ENCODE data around the gene HMG20A. TPM values are rescaled to one million over a fixed set of nuclear protein-coding genes. Genes with fewer than 3 reads are reported as not detected.

Gene HMG20A
- total and polyA plus RNA-seq, 2 experiments from 2014 or later: 17.8 to 57.8 TPM

- H3K27ac ChIP-seq (ENCODE audit: low read depth): no peak overlapping the region
- DNase-seq (ENCODE audit: low spot score) (no peak), ATAC-seq (no peak; the same call in 2 of the 3 replicates)
- H3K36me3 Mint-ChIP-seq (ENCODE audit: low read depth): no peaks in the 10 kb centered on the region
- H3K9me3 Mint-ChIP-seq: peaks cover 2% of the 10 kb centered on the region; the same call in 1 of the 3 replicates
- H3K4me1 Mint-ChIP-seq: peaks cover 19% of the 10 kb centered on the region
- no peak overlapping the region for H3K4me3 Mint-ChIP-seq
- no peaks in the 10 kb centered on the region for H3K79me2 ChIP-seq (replicated peaks; ENCODE audit: insufficient read depth)
- H3K9me2 ChIP-seq (ENCODE audit: insufficient read depth): peaks cover 7% of the 10 kb centered on the region; the same call in 1 of the 2 replicates
- H3K4me1 ChIP-seq (ENCODE audit: insufficient read depth): no peaks in the 10 kb centered on the region; the same call in 1 of the 2 replicates
- peaks cover 4% of the 10 kb centered on the region for H3K27me3 Mint-ChIP-seq (ENCODE audit: insufficient read depth, low read depth, poor library complexity)
- no peaks in the 10 kb centered on the region for H3F3A ChIP-seq (replicated peaks; ENCODE audit: low read depth)
- H4K20me1 ChIP-seq (replicated peaks; ENCODE audit: insufficient read depth): no peaks in the 10 kb centered on the region
- H3K4me3 ChIP-seq: no peak overlapping the region
- no peak overlapping the region for H3K4me2 ChIP-seq
- H3K27ac Mint-ChIP-seq: no peak overlapping the region
- H3K27me3 ChIP-seq (ENCODE audit: insufficient read depth): no peaks in the 10 kb centered on the region
- TF ChIP-seq POLR2AphosphoS5 (IDR thresholded peaks at IDR 0.05; ENCODE audit: low read depth): no peak
- no peak for TF ChIP-seq ZNF331 (CRISPR knock-in tag; IDR thresholded peaks at IDR 0.05; ENCODE audit: low read depth)
- no peak for TF ChIP-seq CREB1 (CRISPR knock-in tag; IDR thresholded peaks at IDR 0.05; ENCODE audit: low read depth)
- TF ChIP-seq JUNB (IDR thresholded peaks at IDR 0.05; ENCODE audit: unreplicated experiment): no peak
- TF ChIP-seq, protein P1, sequence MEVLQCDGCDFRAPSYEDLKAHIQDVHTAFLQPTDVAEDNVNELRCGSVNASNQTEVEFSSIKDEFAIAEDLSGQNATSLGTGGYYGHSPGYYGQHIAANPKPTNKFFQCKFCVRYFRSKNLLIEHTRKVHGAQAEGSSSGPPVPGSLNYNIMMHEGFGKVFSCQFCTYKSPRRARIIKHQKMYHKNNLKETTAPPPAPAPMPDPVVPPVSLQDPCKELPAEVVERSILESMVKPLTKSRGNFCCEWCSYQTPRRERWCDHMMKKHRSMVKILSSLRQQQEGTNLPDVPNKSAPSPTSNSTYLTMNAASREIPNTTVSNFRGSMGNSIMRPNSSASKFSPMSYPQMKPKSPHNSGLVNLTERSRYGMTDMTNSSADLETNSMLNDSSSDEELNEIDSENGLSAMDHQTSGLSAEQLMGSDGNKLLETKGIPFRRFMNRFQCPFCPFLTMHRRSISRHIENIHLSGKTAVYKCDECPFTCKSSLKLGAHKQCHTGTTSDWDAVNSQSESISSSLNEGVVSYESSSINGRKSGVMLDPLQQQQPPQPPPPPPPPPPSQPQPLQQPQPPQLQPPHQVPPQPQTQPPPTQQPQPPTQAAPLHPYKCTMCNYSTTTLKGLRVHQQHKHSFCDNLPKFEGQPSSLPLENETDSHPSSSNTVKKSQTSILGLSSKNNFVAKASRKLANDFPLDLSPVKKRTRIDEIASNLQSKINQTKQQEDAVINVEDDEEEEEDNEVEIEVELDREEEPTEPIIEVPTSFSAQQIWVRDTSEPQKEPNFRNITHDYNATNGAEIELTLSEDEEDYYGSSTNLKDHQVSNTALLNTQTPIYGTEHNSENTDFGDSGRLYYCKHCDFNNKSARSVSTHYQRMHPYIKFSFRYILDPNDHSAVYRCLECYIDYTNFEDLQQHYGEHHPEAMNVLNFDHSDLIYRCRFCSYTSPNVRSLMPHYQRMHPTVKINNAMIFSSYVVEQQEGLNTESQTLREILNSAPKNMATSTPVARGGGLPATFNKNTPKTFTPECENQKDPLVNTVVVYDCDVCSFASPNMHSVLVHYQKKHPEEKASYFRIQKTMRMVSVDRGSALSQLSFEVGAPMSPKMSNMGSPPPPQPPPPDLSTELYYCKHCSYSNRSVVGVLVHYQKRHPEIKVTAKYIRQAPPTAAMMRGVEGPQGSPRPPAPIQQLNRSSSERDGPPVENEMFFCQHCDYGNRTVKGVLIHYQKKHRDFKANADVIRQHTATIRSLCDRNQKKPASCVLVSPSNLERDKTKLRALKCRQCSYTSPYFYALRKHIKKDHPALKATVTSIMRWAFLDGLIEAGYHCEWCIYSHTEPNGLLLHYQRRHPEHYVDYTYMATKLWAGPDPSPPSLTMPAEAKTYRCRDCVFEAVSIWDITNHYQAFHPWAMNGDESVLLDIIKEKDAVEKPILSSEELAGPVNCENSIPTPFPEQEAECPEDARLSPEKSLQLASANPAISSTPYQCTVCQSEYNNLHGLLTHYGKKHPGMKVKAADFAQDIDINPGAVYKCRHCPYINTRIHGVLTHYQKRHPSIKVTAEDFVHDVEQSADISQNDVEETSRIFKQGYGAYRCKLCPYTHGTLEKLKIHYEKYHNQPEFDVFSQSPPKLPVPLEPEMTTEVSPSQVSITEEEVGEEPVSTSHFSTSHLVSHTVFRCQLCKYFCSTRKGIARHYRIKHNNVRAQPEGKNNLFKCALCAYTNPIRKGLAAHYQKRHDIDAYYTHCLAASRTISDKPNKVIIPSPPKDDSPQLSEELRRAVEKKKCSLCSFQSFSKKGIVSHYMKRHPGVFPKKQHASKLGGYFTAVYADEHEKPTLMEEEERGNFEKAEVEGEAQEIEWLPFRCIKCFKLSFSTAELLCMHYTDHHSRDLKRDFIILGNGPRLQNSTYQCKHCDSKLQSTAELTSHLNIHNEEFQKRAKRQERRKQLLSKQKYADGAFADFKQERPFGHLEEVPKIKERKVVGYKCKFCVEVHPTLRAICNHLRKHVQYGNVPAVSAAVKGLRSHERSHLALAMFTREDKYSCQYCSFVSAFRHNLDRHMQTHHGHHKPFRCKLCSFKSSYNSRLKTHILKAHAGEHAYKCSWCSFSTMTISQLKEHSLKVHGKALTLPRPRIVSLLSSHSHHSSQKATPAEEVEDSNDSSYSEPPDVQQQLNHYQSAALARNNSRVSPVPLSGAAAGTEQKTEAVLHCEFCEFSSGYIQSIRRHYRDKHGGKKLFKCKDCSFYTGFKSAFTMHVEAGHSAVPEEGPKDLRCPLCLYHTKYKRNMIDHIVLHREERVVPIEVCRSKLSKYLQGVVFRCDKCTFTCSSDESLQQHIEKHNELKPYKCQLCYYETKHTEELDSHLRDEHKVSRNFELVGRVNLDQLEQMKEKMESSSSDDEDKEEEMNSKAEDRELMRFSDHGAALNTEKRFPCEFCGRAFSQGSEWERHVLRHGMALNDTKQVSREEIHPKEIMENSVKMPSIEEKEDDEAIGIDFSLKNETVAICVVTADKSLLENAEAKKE (CRISPR knock-in tag; IDR thresholded peaks at IDR 0.05): no peak
- no peak for TF ChIP-seq REST (IDR thresholded peaks at IDR 0.05; ENCODE audit: unreplicated experiment)
- TF ChIP-seq EZH2 (IDR thresholded peaks at IDR 0.05; ENCODE audit: low read depth, unreplicated experiment): no peak
- no peak for TF ChIP-seq EZH2phosphoT487 (IDR thresholded peaks at IDR 0.05; ENCODE audit: unreplicated experiment)
- no peak for TF ChIP-seq ZNF114 (CRISPR knock-in tag; IDR thresholded peaks at IDR 0.05)
- TF ChIP-seq CTCF (conservative IDR thresholded peaks at IDR 0.05; ENCODE audit: low read depth in 2 of 2): no peak
- H3K36me3 ChIP-seq (ENCODE audit: insufficient read depth): no peaks in the 10 kb centered on the region
- H2AFZ ChIP-seq: no peak overlapping the region
Observed at GRCh38 chr15:77525400-77525811, 104.7 kb downstream of the HMG20A start.

Data from GM23338 (cell line).